ENCODE data around the gene ADAMTS14.

DNA sequence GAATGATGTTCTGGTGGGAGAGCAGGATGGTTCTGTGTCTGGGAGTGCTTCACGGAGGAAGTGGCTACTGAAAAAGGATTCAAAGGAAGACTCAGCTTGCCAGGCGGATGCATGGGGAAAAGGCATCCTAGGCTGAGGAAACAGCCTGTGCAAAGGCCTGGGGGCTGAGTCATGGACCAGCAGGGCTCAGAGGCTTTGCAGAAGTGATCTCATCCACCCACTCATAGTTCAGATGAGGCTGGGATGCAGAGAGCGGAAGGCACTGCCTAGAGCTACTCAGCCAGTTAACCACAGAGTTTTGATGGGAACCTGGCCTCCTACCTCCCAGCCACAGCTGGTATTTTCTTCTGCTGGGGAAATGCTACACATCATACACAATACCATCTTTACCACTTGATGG, 15.8 kb upstream of the ADAMTS14 start:
- TF ChIP-seq FOXM1 (IDR thresholded peaks at IDR 0.05; ENCODE audit: borderline replicate concordance) (no peak), FOXA1 (IDR thresholded peaks at IDR 0.05) (no peak), ELF4 (IDR thresholded peaks at IDR 0.05) (no peak), HDGF (IDR thresholded peaks at IDR 0.05; ENCODE audit: borderline replicate concordance) (no peak), SP1 (IDR thresholded peaks at IDR 0.05) (no peak), TARDBP (IDR thresholded peaks at IDR 0.05) (no peak), ZNF384 (IDR thresholded peaks at IDR 0.05) (no peak), L3MBTL2 (conservative IDR thresholded peaks at IDR 0.05) (no peak), BHLHE40 (IDR thresholded peaks at IDR 0.05; ENCODE audit: borderline replicate concordance) (no peak), ARNT (IDR thresholded peaks at IDR 0.05) (no peak)
- TF ChIP-seq, protein P1, sequence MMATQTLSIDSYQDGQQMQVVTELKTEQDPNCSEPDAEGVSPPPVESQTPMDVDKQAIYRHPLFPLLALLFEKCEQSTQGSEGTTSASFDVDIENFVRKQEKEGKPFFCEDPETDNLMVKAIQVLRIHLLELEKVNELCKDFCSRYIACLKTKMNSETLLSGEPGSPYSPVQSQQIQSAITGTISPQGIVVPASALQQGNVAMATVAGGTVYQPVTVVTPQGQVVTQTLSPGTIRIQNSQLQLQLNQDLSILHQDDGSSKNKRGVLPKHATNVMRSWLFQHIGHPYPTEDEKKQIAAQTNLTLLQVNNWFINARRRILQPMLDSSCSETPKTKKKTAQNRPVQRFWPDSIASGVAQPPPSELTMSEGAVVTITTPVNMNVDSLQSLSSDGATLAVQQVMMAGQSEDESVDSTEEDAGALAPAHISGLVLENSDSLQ (IDR thresholded peaks at IDR 0.05): no peak

Measured in HEK293T (cell line).